HepG2 (cell line): Measurements from ENCODE around the gene MS4A14. TPM values are rescaled to one million over a fixed set of nuclear protein-coding genes. Genes with fewer than 3 reads are reported as not detected.

Source experiments
- ATAC-seq: fragments of 200-7000 bp; cut with Tn5 transposase; 3 replicates; pipeline ENCODE4 v1.9.1; 2020; ENCODE audit warnings: mild to moderate bottlenecking, moderate library complexity
- BruUV-seq: library from RNA; stranded (reverse); fragments of 400-500 nt; replicated peaks from 2 replicates; lab custom pipeline; 2021; lab: Mats Ljungman, UMichigan
- CTCF ChIA-PET: fragments of 300-600 bp; formaldehyde crosslinking; extraction: SDS; loops from one replicate; lab custom pipeline; 2021; ENCODE audit warnings: low total read pairs, inconsistent platforms, low intra/inter-chr PET ratio; lab: Yijun Ruan, JAX
- POLR2A ChIA-PET: fragments of 350-600 bp; sonication (Branson Sonifier 250); formaldehyde crosslinking; loops from one replicate; lab custom pipeline; 2020; ENCODE audit warnings: antibody characterized with exemption, inconsistent platforms; lab: Yijun Ruan, JAX
- DNase-seq: peaks from one replicate; pipeline ENCODE4 v3.0.0-alpha.2; 2015; ENCODE audit warnings: low spot score
- FAIRE-seq: peaks from 3 replicates; lab custom pipeline; 2011; peaks lifted over from hg19 to GRCh38; lab: Jason Lieb, UNC
- H2AFZ ChIP-seq: one replicate; pipeline ENCODE4 v1.6.1; 2011; ENCODE audit warnings: low read length, inconsistent platforms
- H3K27ac ChIP-seq: fragments of 300-600 bp; 3 replicates; pipeline ENCODE4 v1.8.0; 2011; ENCODE audit warnings: mixed run types, mild to moderate bottlenecking, mixed read lengths, low read length, inconsistent platforms; ENCODE audit not compliant: insufficient read depth; ENCODE audit errors: extremely low read length
- H3K27me3 ChIP-seq, 2 experiments: fragments of 200-600 bp in 1 of 2; 2 replicates in 1 of 2; 3 replicates in 1 of 2; pipeline versions ENCODE4 v1.6.0 to v1.8.0; 2011; ENCODE audit warnings: low read length in 2 of 2, mild to moderate bottlenecking in 2 of 2, moderate library complexity in 2 of 2, inconsistent platforms in 1 of 2; ENCODE audit not compliant: insufficient read depth in 2 of 2, control insufficient read depth in 1 of 2
- H3K36me3 ChIP-seq, 2 experiments: fragments of 200-600 bp in 1 of 2; replicated peaks in 1 of 2; 2 replicates in 1 of 2; 3 replicates in 1 of 2; pipeline versions ENCODE4 v1.5.1 to v1.8.0; 2011; ENCODE audit warnings: low read length in 2 of 2, inconsistent platforms in 1 of 2; ENCODE audit not compliant: insufficient read depth in 2 of 2, control insufficient read depth in 1 of 2
- H3K4me1 ChIP-seq: 2 replicates; pipeline ENCODE4 v1.5.1; 2012; ENCODE audit warnings: low read length, inconsistent platforms; ENCODE audit not compliant: insufficient read depth
- H3K4me2 ChIP-seq: 2 replicates; pipeline ENCODE4 v1.6.0; 2011; ENCODE audit warnings: low read depth, low read length, inconsistent platforms
- H3K4me3 ChIP-seq, 3 experiments: fragments of 200-600 bp in 1 of 3; sonication (generic), shearing (Covaris generic) in 1 of 3; replicated peaks in 1 of 3; 2 replicates each; pipeline ENCODE4 v1.5.1; 2011 to 2016; ENCODE audit warnings: low read length in 3 of 3, inconsistent platforms in 2 of 3, low read depth in 2 of 3, mild to moderate bottlenecking in 2 of 3, control low read depth in 1 of 3, mixed read lengths in 1 of 3; ENCODE audit not compliant: insufficient read depth in 1 of 3
- H3K79me2 ChIP-seq: one replicate; pipeline ENCODE4 v1.6.1; 2011; ENCODE audit warnings: low read length, inconsistent platforms; ENCODE audit not compliant: insufficient read depth
- H3K9ac ChIP-seq: 2 replicates; pipeline ENCODE4 v1.6.0; 2011; ENCODE audit warnings: mild to moderate bottlenecking, low read depth, low read length, inconsistent platforms; ENCODE audit not compliant: insufficient read depth
- H3K9me3 ChIP-seq: 2 replicates; pipeline ENCODE4 v1.5.1; 2012; ENCODE audit warnings: mild to moderate bottlenecking, low read length
- H4K20me1 ChIP-seq: 2 replicates; pipeline ENCODE4 v1.6.0; 2011; ENCODE audit warnings: inconsistent platforms, mild to moderate bottlenecking, low read length, moderate library complexity; ENCODE audit not compliant: insufficient read depth
- ADNP ChIP-seq: sonication (generic); formaldehyde crosslinking; IDR thresholded peaks from 2 replicates; pipeline ENCODE4 v1.4.0; 2020; ENCODE audit warnings: missing genetic modification reagents
- CENPX ChIP-seq: sonication (generic); formaldehyde crosslinking; IDR thresholded peaks from 2 replicates; pipeline ENCODE4 v1.9.0; 2021; ENCODE audit warnings: mild to moderate bottlenecking, missing genetic modification reagents, moderate library complexity
- CERS6 ChIP-seq: sonication (generic); formaldehyde crosslinking; IDR thresholded peaks from 2 replicates; pipeline ENCODE4 v1.5.0; 2020; ENCODE audit warnings: missing genetic modification reagents
- MAFK ChIP-seq, 2 experiments: IDR thresholded peaks in 1 of 2; conservative IDR thresholded peaks in 1 of 2; 2 replicates each; pipeline ENCODE4 v1.6.1; 2011; ENCODE audit warnings: improper control_type of control experiment in 2 of 2, low read length in 2 of 2
- TERF1 ChIP-seq: sonication (generic); formaldehyde crosslinking; IDR thresholded peaks from 2 replicates; pipeline ENCODE4 v1.8.0; 2022; ENCODE audit warnings: mild to moderate bottlenecking, missing genetic modification reagents, moderate library complexity
- ZKSCAN8 ChIP-seq: IDR thresholded peaks from 2 replicates; pipeline ENCODE4 v1.6.1; 2016; ENCODE audit warnings: borderline replicate concordance, missing genetic modification reagents, missing compliant biosample characterization
- ZNF746 ChIP-seq: sonication (generic); formaldehyde crosslinking; IDR thresholded peaks from 2 replicates; pipeline ENCODE4 v1.8.0; 2022; ENCODE audit warnings: mild to moderate bottlenecking, missing genetic modification reagents
- WGBS: methylation state at CpG from one replicate; pipeline ENCODE4 v1.1.6; 2017; ENCODE audit warnings: low lambda C conversion rate; 5-methylcytosine and 5-hydroxymethylcytosine counted together
- in situ Hi-C: cut with HindIII; loops from 2 replicates; pipeline ENCODE4 v1.10.0; 2017; ENCODE audit warnings: low pct_unique_long_range_greater_than_20kb; ENCODE audit not compliant: extremely low pct_ligation_motif_present
- intact Hi-C: fragments of 100-400 bp; cut with micrococcal nuclease; formaldehyde crosslinking; loops from one replicate; pipeline ENCODE4 v1.10.0; 2022; ENCODE audit not compliant: unreplicated experiment
- polyA plus RNA-seq, 8 experiments: library from polyadenylated mRNA; depleted of rRNA in 3 of 8; stranded (reverse) in 7 of 8; unstranded in 1 of 8; fragments of >200 nt; fragmentation: Illumina TruSeq in 4 of 8; extraction: Trizol in 4 of 8; gene quantifications; 2 replicates each; pipeline versions ENCODE4 v1.2.1 to v1.2.3, GENCODE V29; 2011 to 2016; ENCODE audit warnings: low read depth in 4 of 8, missing spikeins in 1 of 8, mixed read lengths in 1 of 8; ENCODE audit not compliant: insufficient read depth in 1 of 8
- total RNA-seq, 5 experiments: library from RNA; depleted of rRNA; stranded (reverse); fragments of >200 nt; fragmentation: Illumina TruSeq; extraction: Trizol; gene quantifications; 2 replicates each; pipeline ENCODE4 v1.2.3, GENCODE V29; 2016; ENCODE audit warnings: low read depth in 1 of 5
- TF ChIP-seq, protein P1 (sequence below): sonication (generic); formaldehyde crosslinking; IDR thresholded peaks from 2 replicates; pipeline ENCODE4 v1.5.0; 2020; ENCODE audit warnings: missing genetic modification reagents
- TF ChIP-seq, protein P2 (sequence below): IDR thresholded peaks from 2 replicates; pipeline ENCODE4 v1.6.1; 2016; ENCODE audit warnings: low read depth, missing genetic modification reagents, missing compliant biosample characterization

Gene MS4A14
- total and polyA plus RNA-seq, 2 of the 13 experiments (the other 11 are each of a cell fraction or from before 2014, with no cell fraction given) = not detected

GRCh38 chr11:60429272-60429671 is 33.0 kb downstream of the MS4A14 start, which contains the start of gene MS4A5 (continued):
- TF ChIP-seq, protein P1, sequence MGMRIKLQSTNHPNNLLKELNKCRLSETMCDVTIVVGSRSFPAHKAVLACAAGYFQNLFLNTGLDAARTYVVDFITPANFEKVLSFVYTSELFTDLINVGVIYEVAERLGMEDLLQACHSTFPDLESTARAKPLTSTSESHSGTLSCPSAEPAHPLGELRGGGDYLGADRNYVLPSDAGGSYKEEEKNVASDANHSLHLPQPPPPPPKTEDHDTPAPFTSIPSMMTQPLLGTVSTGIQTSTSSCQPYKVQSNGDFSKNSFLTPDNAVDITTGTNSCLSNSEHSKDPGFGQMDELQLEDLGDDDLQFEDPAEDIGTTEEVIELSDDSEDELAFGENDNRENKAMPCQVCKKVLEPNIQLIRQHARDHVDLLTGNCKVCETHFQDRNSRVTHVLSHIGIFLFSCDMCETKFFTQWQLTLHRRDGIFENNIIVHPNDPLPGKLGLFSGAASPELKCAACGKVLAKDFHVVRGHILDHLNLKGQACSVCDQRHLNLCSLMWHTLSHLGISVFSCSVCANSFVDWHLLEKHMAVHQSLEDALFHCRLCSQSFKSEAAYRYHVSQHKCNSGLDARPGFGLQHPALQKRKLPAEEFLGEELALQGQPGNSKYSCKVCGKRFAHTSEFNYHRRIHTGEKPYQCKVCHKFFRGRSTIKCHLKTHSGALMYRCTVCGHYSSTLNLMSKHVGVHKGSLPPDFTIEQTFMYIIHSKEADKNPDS (CRISPR knock-in tag) = no peak
- no peak for TF ChIP-seq TERF1 (CRISPR knock-in tag)
- TF ChIP-seq ADNP (CRISPR knock-in tag) = no peak

- ATAC-seq (no peak), DNase-seq (no peak), FAIRE-seq (no peak)
- no peak overlapping the region for H3K4me2 ChIP-seq
- ChIA-PET CTCF (no interaction called here), POLR2A (no interaction called here)
- H3K4me3 ChIP-seq = no peak overlapping the region
- in situ Hi-C loops (no loop called here), intact Hi-C loops (no loop called here)
- H3K36me3 ChIP-seq = no peaks in the 10 kb centered on the region
- BruUV-seq = no TSS peak
- H3K27me3 ChIP-seq = no peaks in the 10 kb centered on the region
- TF ChIP-seq CENPX (CRISPR knock-in tag) (no peak), ZNF746 (CRISPR knock-in tag) (no peak), ZKSCAN8 (CRISPR knock-in tag) (no peak), MAFK (conservative IDR thresholded peaks at IDR 0.05 in 1 of 2, IDR thresholded peaks at IDR 0.05 in 1 of 2; ENCODE audit: low read length in 2 of 2) (0 out of 4 replicates have a peak, but pooled peaks of 1 of the 2 experiments have one; percentile 13), CERS6 (no peak)
- TF ChIP-seq, protein P2, sequence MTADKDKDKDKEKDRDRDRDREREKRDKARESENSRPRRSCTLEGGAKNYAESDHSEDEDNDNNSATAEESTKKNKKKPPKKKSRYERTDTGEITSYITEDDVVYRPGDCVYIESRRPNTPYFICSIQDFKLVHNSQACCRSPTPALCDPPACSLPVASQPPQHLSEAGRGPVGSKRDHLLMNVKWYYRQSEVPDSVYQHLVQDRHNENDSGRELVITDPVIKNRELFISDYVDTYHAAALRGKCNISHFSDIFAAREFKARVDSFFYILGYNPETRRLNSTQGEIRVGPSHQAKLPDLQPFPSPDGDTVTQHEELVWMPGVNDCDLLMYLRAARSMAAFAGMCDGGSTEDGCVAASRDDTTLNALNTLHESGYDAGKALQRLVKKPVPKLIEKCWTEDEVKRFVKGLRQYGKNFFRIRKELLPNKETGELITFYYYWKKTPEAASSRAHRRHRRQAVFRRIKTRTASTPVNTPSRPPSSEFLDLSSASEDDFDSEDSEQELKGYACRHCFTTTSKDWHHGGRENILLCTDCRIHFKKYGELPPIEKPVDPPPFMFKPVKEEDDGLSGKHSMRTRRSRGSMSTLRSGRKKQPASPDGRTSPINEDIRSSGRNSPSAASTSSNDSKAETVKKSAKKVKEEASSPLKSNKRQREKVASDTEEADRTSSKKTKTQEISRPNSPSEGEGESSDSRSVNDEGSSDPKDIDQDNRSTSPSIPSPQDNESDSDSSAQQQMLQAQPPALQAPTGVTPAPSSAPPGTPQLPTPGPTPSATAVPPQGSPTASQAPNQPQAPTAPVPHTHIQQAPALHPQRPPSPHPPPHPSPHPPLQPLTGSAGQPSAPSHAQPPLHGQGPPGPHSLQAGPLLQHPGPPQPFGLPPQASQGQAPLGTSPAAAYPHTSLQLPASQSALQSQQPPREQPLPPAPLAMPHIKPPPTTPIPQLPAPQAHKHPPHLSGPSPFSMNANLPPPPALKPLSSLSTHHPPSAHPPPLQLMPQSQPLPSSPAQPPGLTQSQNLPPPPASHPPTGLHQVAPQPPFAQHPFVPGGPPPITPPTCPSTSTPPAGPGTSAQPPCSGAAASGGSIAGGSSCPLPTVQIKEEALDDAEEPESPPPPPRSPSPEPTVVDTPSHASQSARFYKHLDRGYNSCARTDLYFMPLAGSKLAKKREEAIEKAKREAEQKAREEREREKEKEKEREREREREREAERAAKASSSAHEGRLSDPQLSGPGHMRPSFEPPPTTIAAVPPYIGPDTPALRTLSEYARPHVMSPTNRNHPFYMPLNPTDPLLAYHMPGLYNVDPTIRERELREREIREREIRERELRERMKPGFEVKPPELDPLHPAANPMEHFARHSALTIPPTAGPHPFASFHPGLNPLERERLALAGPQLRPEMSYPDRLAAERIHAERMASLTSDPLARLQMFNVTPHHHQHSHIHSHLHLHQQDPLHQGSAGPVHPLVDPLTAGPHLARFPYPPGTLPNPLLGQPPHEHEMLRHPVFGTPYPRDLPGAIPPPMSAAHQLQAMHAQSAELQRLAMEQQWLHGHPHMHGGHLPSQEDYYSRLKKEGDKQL (CRISPR knock-in tag) = no peak
- H3K4me1 ChIP-seq = no peaks in the 10 kb centered on the region
- H3K9me3 ChIP-seq = no peaks in the 10 kb centered on the region
- 2% methylated on average over 2 of the region's 2 CpGs for WGBS
- no peak overlapping the region for H3K9ac ChIP-seq
- H4K20me1 ChIP-seq = no peaks in the 10 kb centered on the region
- no peak overlapping the region for H3K27ac ChIP-seq
- H3K79me2 ChIP-seq = no peaks in the 10 kb centered on the region
- no peak overlapping the region for H2AFZ ChIP-seq
Observed at GRCh38 chr11:60431251-60431650, 35.0 kb downstream of the MS4A14 start.
